NCI-H2081 (cell line): ENCODE results near the gene RPS6KA3.
"Not testable (repeated sequence)": the region's sequence is repeated elsewhere in the genome, so short reads cannot be mapped to it uniquely, and the experiment has no call there.

Source experiments
- DNase-seq, 2 experiments: peaks; one replicate each; lab custom pipeline; 2025; lab: John Stamatoyannopoulos, UW

Gene RPS6KA3

DNA sequence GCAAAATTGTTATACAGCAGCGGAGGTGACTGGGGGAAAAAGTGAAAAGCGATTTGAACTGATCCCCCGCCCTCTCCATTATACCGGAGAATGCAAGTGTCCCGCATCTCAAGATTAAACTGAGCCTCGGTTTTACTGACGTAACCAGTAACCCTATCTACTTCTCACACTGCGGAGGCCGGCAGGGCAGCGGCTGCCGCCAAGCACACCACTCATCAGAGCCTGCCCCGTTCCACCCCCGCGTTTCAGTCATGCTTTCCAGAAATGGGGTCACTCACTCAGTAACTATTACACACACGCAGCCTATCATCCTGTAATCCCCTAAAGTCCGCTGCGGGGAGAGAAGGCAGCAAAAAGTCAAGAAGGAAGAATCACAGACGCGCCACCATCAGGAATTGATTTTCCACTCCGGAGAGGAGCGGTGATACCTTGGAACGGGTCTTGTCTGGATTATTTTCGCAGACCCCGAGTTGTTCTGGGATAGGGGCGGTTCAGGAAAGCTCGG lies 1.4 kb downstream of the RPS6KA3 start:
- peak; percentile 13 to 34 for DNase-seq

GRCh38 chrX:20263474-20263873 lies 3.2 kb downstream of the RPS6KA3 start:
- DNase-seq = no peak

DNA sequence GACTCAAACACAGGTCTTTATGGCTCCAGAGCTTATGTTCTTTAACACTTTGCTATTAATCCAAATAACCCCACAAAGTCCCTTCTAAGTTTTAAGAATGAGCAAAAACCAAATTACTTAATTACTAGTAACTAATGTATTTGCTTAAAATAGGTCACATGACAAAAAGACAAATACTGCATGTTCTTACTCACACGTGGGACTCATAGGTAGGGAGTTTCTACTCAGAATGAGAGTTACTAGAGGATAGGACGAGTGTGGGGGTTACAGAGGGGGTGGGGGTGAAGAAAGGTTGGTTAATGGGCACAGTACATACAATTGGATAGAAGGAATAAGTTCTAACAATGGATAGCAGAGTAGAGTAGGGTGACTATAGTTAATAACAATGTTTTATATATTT lies 5.8 kb downstream of the RPS6KA3 start:
- no peak for DNase-seq

DNA sequence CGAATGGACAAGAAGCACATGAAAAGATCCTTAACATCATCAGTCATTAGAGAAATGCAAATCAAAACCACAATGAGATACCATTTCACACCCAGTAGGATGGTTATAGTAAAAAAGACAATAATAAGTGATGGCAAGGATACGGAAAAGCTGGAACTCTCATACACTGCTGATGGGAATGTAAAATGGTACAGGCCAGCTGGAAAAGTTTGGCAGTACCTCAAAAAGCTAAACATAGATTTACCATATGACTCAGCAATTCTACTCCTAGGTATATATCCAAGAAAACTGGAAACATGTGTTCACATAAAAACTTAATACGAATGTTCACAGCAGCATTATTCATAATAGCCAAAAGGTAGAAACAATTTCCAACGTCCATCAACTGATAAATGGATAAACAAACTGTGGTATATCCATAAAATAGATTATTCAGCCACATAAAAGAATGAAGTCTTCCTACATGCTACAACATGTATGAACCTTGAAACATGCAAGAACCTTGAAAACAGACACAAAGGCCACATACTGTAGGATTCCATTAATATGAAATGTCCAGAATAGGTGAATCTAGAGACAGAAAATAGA lies 11.9 kb downstream of the RPS6KA3 start:
- DNase-seq = no peak

DNA sequence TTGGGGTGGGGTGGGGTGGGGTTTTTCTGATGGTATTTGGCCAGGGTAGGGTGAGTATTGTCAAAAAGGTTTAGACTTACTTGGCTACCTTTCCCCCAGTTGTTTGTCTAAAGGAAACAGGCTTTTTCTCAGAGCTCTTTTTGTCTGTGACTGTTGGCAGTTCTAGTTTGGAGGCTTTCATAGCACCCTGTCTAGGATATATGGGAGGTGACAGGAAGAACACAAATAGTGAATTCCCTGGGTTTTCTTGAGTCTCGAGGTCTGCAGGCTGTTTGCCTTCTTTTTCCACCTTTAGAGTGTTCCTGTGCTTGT lies 13.5 kb downstream of the RPS6KA3 start:
- DNase-seq = no peak

- DNase-seq = peak; percentile 7 to 53
Measured at GRCh38 chrX:20252381-20253231, 14.1 kb downstream of the RPS6KA3 start.

DNA sequence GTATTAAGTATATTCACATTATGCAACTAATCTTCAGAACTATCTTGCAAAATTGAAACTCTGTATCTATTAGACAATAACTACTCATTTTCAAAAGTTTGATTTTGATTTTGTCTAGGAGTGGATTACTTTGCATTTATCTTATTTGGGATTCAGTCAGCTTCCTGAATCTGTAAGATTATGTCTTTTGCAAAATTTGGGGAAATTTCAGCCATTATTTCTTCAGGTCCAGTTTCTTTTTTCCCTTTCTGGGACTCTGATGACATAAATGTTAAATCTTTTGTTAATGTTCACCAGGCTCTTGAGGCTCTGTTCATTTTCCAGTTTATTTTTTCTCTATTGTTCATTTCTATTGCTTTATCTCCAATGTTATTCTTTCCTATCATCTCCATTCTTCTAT lies 15.0 kb downstream of the RPS6KA3 start:
- DNase-seq = no peak

- not testable (repeated sequence) for DNase-seq
Measured at GRCh38 chrX:20250146-20250545, 16.6 kb downstream of the RPS6KA3 start.

- no peak for DNase-seq
Measured at GRCh38 chrX:20248592-20249192, 18.0 kb downstream of the RPS6KA3 start.

- no peak for DNase-seq
Measured at GRCh38 chrX:20244931-20245330, 21.8 kb downstream of the RPS6KA3 start.

DNA sequence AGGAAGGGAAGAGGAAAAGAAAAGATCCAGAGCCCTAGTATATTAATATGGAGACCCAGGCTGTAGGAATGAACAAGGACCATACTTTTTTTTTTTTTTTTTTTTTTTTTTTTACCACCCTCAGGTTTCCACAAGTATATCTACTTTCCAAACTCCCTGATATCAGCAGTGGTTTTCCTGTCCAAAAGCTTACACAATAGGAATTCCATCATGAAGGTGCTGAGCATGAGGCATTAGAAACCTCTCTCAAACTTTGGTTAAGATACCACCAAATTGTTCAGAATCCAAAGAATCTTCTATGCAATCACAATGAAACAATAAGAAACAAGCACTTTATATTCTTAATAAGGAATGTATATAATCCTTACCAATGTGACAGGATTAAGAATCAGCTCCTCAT lies 26.5 kb downstream of the RPS6KA3 start:
- no peak for DNase-seq

- no peak for DNase-seq
Measured at GRCh38 chrX:20237864-20238263, 28.8 kb downstream of the RPS6KA3 start.

GRCh38 chrX:20235755-20236154 lies 31.0 kb downstream of the RPS6KA3 start:
- DNase-seq = no peak

- no peak for DNase-seq
Measured at GRCh38 chrX:20233336-20233735, 33.4 kb downstream of the RPS6KA3 start.

- DNase-seq = no peak
Measured at GRCh38 chrX:20231598-20231997, 35.1 kb downstream of the RPS6KA3 start.

- DNase-seq = no peak
Measured at GRCh38 chrX:20230406-20230805, 36.3 kb downstream of the RPS6KA3 start.

- DNase-seq = no peak
Measured at GRCh38 chrX:20229155-20229554, 37.6 kb downstream of the RPS6KA3 start.

DNA sequence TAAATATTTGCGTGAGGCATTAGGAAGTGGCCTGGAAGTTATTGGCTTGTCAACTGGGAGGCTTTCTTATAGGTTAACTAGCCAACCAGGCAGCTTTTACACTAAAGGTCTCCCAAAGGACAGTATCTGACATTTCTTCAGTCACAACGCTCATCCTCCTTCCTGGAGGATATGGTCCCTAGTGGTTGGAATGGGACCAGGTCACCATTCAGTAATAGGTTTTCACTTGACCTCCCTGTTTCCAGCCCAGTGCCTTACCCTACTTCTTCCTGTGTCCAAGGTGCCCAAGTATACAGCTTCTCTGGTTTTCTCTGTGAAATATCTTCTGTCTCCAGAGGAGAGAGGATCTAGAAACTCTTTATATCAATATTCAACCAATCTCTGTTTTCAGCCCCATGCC lies 38.5 kb downstream of the RPS6KA3 start:
- no peak for DNase-seq

DNA sequence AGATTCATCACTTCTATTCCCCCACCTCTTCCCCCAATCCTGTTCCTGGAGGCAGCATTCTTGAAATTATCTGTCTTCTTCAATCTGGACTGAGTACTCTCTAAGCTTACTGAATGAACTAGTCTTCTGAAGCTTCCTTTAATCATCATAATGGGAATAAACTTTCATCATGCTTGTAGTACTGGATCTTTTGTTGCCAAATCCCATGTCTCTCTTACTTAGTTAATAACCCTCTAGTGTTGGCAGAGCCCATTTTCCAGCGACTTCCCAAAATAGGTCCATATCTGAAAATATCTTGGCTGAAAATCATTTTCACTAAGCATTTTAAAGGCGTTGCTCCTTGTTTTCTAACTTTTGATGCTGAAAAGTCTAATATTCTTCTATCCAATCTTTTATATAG lies 39.6 kb downstream of the RPS6KA3 start:
- no peak for DNase-seq

- no peak for DNase-seq
Measured at GRCh38 chrX:20225488-20225833, 41.2 kb downstream of the RPS6KA3 start.

DNA sequence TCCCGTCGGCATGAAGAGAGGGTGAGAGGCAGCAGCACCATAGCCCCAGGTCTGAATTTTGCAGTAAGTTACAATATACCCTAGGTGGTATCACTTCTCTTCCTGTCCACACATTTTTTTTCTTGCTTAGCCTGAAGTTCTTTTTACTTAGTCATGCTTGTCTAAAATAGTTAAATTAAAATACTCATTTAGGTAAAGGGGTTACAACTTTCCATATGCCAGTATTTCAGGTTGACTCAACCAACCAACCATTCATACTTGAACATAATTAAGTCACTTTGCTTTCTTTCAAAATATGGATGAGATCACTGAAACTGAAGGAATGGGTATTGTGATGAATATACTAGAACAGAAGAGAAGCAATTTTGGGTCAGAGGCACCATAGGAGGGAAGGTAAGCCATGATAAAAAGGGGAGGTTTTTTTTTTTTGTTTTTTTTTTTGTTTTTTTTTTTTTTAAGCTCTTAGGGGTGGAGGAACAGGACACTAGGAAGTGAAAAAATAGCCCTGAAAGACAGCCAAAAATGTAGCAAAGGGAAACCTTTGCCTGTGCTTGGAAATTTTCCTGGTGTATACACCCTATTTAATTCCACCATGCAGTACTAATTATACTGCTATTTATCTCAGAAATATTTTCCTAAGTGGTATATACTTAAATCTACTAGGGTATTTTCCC lies 41.8 kb downstream of the RPS6KA3 start:
- no peak for DNase-seq

DNA sequence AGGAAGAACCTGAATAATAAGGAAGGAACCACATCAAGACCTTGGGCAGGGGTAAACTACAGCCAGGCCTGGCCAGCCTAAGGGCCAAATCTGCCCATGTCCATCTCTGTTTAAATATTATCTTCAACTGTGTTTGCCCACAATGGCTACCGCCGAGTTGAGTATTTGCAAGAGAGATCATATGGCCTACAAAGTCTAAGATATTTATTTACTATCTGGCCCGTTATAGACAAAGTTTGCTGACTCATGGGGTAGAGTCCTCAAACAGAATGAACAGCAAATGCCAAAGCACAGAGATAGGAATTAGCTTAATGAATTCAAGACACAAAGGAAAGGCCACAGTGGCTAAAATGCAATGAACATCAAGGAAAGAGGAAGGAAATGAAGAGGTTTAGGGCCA lies 44.8 kb downstream of the RPS6KA3 start:
- no peak for DNase-seq
